ENCODE measurements around the gene UCN2.

DNA sequence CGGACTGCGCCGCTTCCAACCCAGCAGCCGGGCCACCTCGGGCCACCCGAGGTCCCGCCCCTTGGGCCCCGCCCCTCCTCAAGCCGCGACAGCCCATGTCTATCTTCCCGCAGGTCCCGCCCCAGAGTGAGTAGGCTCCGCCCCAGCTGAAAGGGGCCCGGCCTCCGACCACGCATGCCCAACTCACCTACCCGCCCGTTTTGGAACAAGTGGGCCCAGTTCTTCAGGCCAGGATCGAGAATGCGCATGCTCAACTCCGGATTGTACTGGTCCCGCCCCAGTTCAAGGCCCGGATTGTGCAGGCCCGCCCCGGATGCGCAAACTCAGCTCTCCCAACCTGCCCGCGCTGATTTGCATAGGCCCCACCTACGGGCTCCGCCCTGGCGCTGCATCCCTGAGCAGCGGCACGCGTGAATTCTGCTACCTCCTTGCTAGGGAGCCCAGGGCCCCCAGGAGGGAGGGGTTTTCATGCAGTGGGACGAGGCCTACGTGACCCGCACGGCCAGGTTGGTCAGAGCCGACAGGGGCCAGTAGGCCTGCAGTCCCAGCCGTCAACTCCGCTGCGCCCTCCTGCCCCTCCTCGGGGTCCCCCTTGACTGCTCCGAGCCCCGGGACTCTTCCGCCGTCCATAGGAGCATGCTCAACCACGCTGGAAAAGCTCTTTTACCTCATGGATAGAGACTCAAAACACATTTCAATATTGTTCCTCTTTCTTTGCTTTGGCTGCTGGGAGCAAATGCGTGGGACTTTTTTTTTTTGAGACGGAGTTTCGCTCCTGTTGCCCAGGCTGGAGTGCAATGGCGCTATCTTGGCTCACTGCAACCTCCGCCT, 6.6 kb downstream of the UCN2 start, which contains the start of gene PFKFB4:
- TF ChIP-seq, protein P1, sequence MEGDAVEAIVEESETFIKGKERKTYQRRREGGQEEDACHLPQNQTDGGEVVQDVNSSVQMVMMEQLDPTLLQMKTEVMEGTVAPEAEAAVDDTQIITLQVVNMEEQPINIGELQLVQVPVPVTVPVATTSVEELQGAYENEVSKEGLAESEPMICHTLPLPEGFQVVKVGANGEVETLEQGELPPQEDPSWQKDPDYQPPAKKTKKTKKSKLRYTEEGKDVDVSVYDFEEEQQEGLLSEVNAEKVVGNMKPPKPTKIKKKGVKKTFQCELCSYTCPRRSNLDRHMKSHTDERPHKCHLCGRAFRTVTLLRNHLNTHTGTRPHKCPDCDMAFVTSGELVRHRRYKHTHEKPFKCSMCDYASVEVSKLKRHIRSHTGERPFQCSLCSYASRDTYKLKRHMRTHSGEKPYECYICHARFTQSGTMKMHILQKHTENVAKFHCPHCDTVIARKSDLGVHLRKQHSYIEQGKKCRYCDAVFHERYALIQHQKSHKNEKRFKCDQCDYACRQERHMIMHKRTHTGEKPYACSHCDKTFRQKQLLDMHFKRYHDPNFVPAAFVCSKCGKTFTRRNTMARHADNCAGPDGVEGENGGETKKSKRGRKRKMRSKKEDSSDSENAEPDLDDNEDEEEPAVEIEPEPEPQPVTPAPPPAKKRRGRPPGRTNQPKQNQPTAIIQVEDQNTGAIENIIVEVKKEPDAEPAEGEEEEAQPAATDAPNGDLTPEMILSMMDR (IDR thresholded peaks at IDR 0.05) = peak in 2 of 3 donors; percentile 14 to 24
- no peak for TF ChIP-seq POLR2A (IDR thresholded peaks at IDR 0.05)
